ENCODE measurements around the gene CDC42BPA.
"Not testable (repeated sequence)": the region's sequence is repeated elsewhere in the genome, so short reads cannot be mapped to it uniquely, and the experiment has no call there.

Gene CDC42BPA

DNA sequence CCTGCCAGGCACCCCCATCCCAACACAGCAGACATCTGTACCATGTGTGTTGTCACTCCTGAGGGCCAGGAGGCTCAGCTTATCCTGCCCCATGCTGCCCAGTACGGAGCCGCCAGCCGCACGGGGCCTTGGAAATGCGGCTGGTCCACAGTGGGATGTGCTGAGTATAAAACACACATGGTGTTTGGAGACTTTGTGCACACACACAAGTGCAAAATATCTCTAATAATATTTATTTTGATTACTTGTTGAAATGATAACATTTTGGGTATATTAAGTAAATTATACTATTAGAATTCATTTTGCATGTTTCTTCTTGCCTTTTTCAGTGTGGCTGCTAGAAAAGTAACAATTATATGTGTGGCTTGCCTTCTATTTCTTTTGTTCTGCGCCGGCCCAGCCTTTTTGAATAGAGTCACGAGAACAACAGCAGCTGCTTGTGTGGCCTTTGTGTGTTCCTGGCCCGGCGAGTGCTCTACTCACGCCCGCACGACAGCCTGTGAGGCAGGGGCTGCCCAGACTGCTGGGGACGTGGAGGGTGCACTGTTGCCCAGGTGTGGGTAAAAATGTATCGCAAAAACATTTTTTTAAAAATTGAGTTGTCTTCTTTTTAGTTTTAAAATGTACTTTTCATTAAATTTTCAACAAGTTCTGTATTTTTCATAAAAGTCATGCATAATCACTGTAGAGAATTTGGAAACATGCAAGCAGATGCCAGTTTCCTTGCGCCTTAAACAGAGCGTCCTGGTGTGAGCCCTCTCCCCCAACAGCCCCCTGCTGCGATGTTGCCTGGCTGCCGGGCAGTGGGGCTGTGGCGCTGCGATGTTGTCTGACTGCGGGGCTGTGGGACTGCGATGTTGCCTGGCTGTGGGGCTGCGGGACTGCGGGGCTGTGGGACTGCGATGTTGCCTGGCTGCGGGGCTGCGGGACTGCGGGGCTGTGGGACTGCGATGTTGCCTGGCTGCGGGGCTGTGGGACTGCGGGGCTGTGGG, 342.7 kb downstream of the CDC42BPA start:
- peak; percentile 87 for DNase-seq

DNA sequence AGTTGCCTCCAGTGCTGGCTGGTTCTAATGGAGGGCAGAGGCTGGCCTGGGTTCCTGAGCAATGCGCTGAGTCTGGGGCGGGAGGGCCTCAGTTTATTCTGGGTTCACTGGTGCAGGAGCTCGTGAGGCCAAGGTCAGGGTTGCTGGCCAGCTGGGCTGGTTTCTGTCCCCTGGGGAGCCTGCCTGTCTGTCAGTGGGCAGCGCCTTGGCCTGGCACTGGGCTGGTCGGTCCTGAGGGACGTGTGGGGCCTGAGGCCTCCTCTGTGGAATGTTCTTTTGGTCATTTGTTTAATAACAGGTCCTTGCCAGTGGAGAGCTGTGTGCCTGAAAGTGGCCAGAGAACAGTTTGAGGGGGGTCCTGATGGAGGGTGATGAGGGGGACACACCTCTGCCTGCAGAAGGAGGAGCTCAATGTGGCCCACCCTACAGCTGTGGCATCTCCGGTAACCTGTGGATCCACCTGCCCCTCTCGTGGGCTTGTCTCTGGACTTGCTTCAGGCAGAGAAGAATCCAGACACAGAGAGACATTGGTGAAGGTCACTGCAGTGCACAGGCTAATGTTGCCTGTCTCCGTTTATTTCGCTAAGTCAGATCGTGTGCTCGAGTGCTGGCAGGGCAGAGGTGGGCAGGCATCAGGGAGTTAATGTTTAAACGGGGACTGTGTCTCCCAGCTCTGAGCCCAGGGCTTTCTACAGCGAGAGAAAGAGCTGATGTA, 343.6 kb downstream of the CDC42BPA start:
- DNase-seq, result peak; percentile 91

DNA sequence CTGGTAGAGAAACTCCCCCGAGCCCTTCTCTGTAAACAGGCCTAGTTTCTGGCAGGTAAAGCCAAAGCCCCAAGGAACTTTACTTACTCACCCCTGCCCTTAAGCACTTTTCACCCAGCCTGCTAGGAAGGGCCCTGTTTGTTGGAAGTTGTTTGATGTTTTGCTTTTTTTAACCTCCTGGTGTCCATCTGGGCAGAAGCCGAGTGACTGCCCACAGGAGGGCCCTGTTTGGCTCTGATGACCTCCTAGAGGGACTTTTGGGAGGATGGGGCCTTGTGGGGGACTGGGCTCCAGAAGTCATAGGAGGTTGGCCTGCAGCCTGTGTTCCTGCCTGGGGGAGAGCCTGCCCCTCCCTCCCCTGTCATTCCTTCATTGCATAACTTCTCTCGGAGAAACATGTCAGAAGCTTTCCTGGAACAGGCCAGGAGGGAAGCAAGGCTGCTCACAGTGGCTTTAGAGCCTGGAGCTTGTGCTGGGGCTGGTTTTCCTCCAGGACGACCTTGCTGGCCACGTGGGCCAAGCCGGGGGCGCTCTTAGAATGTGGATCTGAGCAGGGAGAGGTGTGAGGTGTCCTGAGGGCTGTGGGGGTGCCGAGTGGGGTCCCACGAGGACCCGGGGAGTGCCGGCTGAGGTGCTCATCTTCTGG, 344.3 kb downstream of the CDC42BPA start:
- DNase-seq, result no peak

DNA sequence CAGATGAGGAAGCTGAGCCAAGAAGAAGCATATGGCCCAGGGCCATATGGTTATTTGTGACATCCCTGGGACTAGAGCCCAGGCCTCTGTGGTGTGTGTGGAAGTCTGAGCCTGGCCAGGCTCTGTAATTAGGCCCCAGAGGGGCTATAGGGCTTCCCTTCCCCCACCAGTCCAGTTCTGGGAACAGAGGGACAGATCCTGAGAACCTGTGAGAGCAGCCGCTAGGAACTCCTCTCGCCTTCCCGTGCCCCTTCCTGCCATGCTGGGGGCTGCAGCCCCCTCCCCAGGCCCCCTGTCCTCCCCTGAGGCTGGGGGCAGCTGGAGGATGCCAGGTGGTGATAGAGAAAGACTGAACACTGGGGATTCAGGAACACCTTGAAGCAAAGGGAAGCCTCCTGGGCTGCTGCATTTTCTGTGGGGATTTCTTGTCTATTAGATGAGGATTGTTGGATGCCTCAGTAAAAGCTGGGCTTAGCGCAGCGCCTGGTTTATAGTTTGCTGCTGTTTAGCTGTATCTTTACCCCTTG, 344.9 kb downstream of the CDC42BPA start:
- DNase-seq, result no peak

DNA sequence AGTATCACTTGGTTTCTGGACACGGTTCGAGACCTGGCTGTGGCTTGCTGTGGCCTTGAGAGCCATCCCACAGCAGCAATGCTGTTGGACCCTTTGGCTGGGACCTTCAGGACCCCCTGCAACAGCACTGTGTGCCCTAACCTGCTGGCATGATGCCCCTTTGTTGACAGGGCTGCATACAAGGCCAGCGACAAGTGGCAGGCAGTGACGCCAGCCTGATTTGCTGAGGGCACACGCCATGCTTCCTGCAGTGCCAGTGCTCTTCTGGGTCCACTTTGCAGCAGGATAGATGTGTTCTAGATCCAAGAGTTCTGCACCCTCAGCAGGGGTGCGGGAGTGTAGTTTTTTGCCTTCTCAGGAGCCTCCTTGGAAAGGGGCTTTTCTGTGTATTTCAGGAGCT, 345.4 kb downstream of the CDC42BPA start:
- no peak for DNase-seq

DNA sequence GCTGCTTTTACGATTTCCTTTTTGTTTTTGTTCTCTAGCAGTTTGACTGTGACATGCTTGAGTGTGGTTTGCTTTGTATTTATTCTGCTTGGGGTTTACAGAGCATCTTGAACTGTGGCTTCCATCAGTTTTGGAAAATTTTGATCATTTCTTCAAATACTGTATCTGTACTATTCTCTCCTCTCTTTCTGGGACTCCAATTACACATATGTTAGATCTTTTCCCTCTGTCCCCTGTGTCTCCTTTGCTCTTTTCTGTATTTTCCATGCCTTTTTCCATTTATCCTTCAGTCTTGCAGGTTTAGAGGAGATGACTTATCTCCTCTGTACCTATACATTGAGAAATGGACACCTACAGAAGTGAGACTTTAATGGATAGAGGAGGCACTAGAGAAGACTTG, 346.5 kb downstream of the CDC42BPA start:
- no peak for DNase-seq

DNA sequence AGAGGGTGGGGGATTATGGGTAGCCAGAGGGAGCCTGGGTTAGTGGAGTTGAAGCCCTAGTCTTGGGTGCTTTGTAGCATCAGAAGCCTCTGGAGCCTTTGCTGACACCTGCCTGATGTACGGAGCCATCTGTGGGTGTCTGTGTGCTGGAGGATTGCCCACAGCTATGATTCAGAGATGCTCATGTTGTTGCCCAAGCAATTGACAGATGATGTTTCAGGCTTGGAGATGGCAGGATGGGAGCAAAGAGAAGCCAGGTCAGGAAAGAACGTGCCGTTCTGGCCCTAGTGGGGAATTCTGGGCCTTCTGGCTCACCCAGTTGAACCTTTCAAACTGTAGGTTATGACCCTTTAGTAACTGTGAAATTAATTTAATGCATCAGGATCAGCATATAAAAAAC, 350.6 kb downstream of the CDC42BPA start:
- DNase-seq, result no peak

DNA sequence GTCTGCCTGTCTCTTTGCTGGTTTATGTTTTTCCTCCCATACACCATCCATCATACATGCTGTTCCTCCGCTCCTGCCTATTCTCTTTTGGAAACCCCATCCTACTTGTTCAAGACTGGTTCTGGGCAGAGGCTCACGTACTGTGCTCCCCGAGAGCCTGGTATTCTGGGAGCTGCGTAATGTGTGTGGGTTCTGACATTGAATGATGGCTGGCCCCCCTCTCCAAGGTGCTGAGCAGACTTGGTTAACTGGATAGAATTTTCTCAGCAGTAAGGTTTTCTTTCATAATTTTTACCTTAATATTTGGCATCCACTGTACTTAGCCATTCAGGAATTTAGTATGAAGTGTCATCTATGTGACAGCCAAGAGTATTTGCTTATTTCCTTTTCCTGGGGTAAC, 351.6 kb downstream of the CDC42BPA start:
- DNase-seq, result no peak

DNA sequence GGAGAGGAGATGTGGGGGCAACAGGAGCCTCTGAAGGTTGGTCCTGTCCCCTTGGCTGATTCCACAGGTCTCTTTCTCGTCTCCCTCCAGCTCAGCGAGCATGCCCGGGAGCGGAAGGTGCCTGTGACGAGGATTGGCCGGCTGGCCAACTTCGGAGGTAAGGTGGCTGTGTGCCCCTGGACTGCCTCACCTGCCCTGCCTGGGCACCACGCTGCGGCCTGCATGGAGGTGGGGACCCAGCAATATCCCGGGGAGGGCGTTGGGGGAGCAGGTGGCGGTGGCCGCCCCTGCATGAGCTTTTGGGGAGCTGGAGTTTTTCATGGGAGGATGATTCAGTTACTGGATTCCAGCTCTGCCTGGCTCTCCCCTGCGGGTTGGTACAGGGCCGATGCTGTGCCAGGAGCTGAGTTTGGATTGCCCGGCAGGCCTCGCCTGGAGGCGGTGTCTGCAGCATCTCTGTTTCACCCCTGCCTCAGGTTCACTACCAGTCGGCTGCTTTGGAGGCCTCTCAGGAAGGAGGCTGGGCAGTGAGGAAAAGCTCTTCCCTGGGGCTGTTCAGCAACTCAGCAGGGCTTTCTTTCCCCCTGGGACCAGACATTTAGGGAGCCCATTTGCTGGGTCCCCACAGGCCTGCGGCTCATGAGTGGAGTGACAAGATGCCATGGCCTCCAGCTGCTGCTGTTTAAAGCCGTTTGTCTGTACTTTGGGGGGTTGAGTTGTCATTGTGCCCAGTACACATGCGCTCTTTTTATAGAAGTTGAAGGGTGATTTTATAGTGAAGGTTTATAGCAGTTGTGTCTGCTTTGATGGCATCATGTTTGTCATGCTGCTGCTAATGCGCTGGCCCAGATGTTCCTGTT, 352.5 kb downstream of the CDC42BPA start:
- DNase-seq, result no peak

DNA sequence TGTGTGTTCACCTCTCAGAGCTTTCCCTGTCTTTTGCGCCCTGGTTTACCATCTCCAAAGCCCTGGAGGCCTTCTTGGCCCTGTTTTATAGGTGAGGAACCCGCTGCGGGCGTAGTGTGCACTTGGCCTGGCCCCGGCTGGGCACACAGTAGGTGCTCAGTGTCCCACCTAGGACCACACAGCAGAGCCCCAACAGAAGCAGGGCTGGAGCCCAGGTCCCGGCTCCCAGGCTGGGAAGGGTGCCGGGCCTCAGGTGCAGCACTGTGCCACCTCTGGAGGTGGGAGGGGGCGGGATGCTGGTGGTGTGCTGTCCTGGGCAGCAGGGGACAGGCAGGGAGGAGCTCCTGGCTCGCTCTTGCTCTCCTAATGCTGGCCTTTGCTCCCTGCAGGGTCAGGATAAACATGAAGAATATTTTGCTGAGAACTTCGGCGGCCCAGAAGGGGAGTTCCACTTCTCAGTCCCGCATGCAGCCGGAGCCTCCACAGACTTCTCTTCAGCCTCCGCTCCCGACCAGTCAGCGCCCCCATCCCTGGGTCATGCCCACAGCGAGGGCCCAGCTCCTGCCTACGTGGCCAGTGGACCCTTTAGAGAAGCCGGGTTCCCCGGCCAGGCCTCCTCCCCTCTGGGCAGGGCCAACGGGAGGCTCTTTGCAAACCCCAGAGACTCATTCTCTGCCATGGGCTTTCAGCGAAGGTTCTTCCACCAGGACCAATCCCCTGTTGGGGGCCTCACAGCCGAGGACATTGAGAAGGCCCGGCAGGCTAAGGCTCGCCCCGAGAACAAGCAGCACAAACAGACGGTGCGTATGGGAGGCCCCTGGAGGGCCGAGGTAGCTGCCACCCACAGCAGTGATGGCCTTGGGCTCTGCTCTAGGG, 353.4 kb downstream of the CDC42BPA start:
- DNase-seq, result no peak

DNA sequence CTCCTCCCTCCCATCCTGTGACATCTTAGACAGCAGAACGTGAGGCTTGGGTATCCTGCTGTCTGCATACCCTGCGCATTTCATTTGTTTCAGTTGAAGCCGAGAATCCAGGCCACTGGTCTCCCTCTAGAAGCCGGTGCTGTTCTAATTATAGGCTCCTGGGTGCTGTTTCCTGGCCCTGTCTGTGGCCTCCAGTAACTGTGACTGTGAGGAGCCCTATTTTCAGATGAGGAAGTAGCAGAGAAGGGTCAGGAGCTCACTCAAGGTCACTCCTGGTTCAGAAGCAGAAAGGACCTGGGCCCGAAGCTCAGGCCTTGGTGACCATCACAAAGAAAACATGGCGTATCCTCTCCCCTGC, 354.2 kb downstream of the CDC42BPA start:
- no peak for DNase-seq

DNA sequence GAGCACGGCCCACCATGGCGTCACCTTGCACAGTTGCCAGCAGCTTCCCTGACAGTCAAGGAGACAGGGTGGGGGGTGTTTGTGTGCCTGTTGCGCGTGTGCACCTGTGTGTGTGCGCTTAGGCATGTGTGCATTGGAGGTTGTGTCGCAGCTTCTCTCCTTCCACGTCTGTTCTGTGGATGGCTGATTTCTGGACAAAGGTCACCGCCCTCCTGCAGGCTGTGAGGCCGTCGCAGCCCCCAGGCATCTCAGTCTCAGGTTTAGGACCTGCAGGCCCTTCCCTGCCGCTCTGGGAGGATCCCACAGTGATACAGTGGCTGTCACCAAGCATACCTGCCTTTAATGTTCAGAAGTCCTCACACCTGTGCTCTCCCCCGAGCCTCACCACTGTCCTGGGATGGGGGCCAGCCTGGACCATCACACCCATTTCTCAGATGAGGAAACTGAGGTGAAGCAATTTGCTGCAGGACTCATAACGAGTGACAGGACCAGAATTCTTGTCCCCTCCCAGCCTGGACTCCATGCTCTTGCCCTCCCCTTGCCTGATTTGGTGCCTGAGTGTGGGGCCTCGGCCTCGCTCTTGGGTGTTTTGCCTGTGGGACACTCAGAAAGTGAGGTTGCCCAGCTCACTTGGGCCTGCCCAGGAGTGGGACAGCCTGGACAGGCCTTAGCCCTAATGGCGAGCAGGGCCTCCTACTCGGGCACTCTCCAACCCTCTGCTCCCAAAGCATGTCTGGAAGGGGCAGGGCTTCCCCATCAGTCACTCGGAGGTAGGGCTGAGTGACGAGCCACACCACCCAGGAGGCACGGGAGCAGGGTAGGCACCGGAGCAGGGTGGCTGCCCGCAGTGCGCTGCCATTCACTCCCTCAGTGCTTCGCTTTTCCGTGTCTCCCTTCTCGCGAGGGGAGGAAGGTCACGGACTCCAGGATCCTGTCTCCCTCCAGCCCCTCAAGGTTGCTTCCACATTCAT, 355.6 kb downstream of the CDC42BPA start:
- no peak for DNase-seq

DNA sequence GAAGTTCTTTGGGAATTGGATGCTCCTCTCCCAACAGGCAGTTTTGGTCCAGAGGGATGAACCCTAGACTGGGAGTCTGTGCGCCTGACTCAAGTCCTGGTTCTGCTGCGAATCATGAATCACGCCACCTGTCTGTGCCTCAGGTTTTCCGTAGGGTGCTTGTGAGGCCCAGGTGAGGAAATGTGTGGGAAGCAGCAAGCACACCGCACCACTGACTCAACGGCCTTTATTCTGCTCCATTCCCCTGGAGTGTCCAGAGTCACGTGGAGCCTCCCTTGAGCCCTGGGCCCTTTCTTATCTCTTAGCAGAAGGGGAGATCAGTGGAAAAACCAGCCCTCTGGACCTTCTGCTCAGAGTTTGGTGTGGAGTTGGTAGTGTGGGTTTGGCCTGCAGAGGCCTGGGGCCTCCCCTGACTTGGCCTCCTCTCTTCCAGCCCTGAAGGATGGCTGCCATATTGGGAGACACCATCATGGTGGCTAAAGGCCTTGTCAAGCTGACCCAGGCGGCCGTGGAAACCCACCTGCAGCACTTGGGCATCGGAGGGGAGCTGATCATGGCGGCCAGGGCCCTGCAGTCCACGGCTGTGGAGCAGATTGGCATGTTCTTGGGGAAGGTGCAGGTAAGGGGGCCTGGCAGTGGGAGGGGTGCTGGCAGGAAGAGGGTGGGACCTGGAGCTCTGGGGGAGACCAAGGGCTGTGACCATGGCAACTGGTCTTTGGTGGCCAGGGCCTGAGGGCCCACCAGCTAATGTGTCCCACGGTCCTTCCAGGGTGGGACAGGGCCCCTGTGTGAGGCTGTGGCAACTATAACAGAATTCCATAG, 357.1 kb downstream of the CDC42BPA start:
- DNase-seq, result no peak

DNA sequence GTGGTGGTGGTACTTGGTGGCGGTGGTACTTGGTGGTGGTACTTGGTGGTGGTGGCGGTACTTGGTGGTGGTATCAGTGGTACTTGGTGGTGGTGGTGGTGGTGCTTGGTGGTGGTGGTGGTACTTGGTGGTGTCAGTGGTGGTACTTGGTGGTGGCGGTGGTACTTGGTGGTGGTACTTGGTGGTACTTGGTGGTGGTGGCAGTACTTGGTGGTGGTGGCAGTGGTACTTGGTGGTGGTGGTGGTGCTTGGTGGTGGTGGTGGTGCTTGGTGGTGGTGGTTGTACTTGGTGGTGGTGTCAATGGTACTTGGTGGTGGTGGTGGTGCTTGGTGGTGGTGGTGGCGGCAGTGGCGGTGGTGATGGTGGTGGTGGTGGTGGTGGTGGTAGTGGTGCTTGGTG, 358.0 kb downstream of the CDC42BPA start:
- no peak for DNase-seq

DNA sequence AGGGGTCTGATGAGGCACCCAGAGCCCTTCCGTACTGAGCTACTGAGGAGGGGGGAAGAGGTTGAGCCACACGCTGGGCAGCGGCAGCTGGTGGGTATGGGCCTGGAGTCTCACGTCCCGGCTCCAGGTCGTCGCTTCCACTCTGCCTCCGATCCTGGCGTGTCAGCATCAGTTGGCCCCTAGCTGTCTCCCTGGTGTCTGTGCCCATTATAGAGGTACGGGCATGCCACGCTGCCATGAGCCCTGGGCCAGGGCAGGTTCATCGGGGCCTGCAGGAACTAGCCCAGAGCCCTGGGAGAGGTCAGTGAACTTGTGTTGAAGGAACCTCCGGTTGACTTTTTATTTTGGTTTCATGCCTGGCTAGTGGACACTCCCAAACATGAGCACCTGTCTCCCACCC, 360.0 kb downstream of the CDC42BPA start:
- no peak for DNase-seq

DNA sequence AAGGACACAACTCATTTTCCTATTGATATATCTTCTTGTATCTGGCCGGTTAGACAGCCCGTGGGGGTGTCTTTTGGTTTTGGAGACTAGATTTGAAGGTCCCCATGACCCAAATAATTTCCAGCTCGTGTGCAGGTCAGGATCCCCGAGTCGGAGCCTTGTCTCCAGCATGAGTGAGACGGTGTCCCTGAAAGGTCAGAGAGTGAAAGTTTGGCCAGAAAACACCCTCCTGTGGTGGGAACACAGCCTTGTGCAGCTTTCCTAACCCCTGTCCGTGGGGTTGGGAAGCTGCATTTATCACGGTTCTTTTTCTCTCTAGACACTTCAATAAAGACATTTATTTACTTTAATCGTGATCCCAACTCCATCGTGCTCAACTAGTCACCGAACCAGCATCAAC, 360.6 kb downstream of the CDC42BPA start:
- no peak for DNase-seq

DNA sequence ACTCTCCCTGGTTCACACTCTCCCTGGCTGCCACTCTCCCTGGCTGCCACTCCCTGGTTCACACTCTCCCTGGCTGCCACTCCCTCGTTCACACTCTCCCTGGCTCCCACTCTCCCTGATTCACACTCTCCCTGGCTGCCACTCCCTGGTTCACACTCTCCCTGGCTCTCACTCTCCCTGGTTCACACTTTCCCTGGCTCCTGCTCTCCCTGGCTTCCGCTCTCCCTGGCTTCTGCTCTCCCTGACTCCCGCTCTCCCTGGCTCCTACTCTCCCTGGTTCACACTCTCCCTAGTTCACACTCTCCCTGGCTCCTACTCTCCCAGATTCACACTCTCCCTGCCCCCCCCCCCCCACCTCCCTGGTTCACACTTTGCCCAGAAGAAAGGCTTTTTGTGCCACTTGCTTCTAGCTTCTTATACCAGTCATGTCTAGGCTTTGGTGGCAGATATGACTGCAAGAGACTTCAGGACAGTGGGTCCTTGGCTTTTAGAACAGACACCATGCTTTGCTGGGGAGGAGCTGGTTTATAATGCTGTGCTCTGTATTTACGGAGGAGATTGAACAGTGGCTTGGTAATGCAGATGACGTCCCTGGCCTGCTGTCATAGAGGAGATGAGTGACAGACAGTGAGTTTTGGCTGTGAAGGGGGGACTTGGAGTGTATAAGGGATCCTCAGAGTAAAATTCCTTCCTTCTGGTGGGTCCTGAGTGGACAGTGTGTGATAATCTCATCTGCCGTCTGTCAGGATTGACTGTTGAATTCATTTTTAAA, 361.2 kb downstream of the CDC42BPA start:
- no peak for DNase-seq

DNA sequence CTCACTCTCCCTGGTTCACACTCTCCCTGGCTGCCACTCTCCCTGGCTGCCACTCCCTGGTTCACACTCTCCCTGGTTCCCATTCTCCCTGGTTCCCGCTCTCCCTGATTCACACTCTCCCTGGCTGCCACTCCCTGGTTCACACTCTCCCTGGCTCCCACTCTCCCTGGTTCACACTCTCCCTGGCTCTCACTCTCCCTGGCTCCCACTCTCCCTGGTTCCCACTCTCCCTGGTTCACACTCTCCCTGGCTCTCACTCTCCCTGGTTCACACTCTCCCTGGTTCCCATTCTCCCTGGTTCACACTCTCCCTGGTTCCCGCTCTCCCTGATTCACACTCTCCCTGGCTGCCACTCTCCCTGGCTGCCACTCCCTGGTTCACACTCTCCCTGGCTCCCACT, 362.4 kb downstream of the CDC42BPA start:
- not testable (repeated sequence) for DNase-seq
